ENCODE data around the gene PTPRM. TPM values are rescaled to one million over a fixed set of nuclear protein-coding genes. Genes with fewer than 3 reads are reported as not detected.

Gene PTPRM
- total RNA-seq, 1 experiment from 2014 or later, result not detected

DNA sequence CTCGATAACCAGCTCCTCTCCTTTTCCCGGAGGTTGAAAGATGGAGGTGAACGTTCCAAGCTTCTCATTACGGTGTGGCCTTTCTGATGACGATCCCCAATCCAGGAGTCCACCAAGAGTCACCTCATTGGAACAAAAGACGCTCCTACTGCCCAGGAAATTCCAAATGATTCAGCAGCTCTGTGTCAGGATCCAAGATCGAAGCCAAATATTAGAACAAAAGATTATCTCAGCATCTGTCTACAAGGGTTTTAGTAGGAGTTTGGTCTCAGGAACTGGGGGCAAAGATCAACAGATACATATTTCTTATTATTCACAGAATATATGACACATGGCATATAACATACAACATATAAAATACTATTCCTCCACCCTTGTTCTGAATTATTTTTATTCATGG is 881.0 kb downstream of the PTPRM start:
- POLR2A ChIA-PET (ENCODE audit: low non-redundant PET), result no interaction called here
- CTCF ChIA-PET, result no interaction called here
- Histone ChIP-seq H3K4me1 (ENCODE audit: insufficient read depth, low read length, poor library complexity, severe bottlenecking) (no peaks in the 10 kb centered on the region), H3K27ac (ENCODE audit: low read depth, low read length, poor library complexity, severe bottlenecking) (no peak overlapping the region), H3K36me3 (ENCODE audit: insufficient read depth, low read length, poor library complexity, severe bottlenecking) (no peaks in the 10 kb centered on the region), H3K27me3 (replicated peaks; ENCODE audit: insufficient read depth, low read depth, low read length, poor library complexity) (peaks cover 19% of the 10 kb centered on the region), H3K4me3 (ENCODE audit: low read depth, low read length, poor library complexity, severe bottlenecking) (no peak overlapping the region), H3K9me3 (ENCODE audit: low read depth, low read length, poor library complexity, severe bottlenecking) (no peaks in the 10 kb centered on the region)
- DNase-seq (ENCODE audit: low spot score), result no peak
- intact Hi-C loops (cut with micrococcal nuclease; ENCODE audit: unreplicated experiment), result no loop called here
- TF ChIP-seq, protein P1, sequence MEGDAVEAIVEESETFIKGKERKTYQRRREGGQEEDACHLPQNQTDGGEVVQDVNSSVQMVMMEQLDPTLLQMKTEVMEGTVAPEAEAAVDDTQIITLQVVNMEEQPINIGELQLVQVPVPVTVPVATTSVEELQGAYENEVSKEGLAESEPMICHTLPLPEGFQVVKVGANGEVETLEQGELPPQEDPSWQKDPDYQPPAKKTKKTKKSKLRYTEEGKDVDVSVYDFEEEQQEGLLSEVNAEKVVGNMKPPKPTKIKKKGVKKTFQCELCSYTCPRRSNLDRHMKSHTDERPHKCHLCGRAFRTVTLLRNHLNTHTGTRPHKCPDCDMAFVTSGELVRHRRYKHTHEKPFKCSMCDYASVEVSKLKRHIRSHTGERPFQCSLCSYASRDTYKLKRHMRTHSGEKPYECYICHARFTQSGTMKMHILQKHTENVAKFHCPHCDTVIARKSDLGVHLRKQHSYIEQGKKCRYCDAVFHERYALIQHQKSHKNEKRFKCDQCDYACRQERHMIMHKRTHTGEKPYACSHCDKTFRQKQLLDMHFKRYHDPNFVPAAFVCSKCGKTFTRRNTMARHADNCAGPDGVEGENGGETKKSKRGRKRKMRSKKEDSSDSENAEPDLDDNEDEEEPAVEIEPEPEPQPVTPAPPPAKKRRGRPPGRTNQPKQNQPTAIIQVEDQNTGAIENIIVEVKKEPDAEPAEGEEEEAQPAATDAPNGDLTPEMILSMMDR (conservative IDR thresholded peaks at IDR 0.05; ENCODE audit: low read depth, low read length), result no peak
- TF ChIP-seq EZH2 (IDR thresholded peaks at IDR 0.05; ENCODE audit: borderline replicate concordance, low read depth, low read length, poor library complexity, severe bottlenecking), result no peak
- no TSS peak for BruUV-seq (replicated peaks)

DNA sequence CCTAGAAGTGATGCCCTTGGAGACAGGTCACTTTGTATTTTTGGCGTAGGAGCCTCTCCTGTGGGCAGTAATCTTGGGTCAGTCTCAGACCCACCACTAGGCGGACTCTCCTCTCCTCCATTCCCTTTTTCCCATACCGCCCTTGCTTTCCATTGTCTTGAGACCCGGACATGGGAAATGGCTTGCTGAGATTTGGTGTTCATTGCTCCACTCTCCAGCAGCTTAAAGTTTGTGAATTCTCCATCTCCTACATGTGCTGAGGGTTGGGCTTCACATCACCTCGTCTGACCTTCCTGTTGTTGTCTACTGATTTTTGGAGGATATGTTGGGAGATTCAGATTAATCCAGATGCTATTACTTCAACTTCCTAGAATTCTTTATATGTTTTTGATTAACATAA is 882.9 kb downstream of the PTPRM start:
- ChIA-PET POLR2A (ENCODE audit: low non-redundant PET) (no interaction called here), CTCF (no interaction called here)
- no peak overlapping the region for H3K4me3 ChIP-seq (ENCODE audit: low read depth, low read length, poor library complexity, severe bottlenecking)
- no peaks in the 10 kb centered on the region for H3K36me3 ChIP-seq (ENCODE audit: insufficient read depth, low read length, poor library complexity, severe bottlenecking)
- peaks cover 19% of the 10 kb centered on the region for H3K27me3 ChIP-seq (replicated peaks; ENCODE audit: insufficient read depth, low read depth, low read length, poor library complexity)
- H3K4me1 ChIP-seq (ENCODE audit: insufficient read depth, low read length, poor library complexity, severe bottlenecking), result no peaks in the 10 kb centered on the region
- no TSS peak for BruUV-seq (replicated peaks)
- peak; percentile 47 for DNase-seq (ENCODE audit: low spot score)
- intact Hi-C loops (cut with micrococcal nuclease; ENCODE audit: unreplicated experiment), result no loop called here
- no peaks in the 10 kb centered on the region for H3K9me3 ChIP-seq (ENCODE audit: low read depth, low read length, poor library complexity, severe bottlenecking)
- TF ChIP-seq, protein P1 (conservative IDR thresholded peaks at IDR 0.05; ENCODE audit: low read depth, low read length), result peak; percentile 65
- no peak for TF ChIP-seq EZH2 (IDR thresholded peaks at IDR 0.05; ENCODE audit: borderline replicate concordance, low read depth, low read length, poor library complexity, severe bottlenecking)
- no peak overlapping the region for H3K27ac ChIP-seq (ENCODE audit: low read depth, low read length, poor library complexity, severe bottlenecking)

DNA sequence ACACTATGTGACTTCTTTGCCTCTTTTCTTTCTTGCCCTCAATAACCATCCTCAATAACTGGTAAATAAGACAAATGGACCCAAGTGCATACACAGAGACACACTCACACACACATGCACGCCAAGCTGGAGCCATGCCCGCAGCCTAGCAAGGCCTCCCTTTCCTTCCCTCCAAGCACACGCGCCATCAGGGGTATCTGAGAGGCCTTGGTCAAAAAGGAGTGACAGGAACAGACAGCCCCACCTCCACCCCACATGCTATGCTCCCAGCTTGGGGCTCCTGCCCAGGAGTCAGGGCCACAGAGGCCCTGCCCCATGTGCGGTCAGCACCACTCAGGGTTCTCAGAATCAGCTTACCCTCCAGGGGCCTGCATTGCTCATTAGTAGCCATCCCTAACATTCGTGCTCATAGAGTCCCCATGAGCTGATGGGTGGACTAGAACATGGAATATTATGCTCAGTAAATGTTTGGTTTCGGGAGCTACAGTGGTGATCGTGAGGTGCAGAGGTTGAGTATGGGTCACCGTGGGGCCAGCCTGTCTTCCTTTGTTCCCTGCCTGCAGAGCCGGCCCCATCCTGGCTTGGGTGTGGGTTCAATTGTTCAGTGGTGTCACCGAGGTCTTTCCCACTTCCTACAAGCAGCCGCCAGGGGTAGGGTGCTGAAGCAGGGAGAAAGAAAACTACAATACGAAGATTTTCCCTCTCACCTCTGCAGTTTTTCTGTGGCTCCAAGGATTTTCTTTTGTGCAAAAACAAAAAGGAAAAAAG is 884.0 kb downstream of the PTPRM start:
- POLR2A ChIA-PET (ENCODE audit: low non-redundant PET), result no interaction called here
- DNase-seq (ENCODE audit: low spot score), result no peak
- peaks cover 9% of the 10 kb centered on the region for H3K27me3 ChIP-seq (replicated peaks; ENCODE audit: insufficient read depth, low read depth, low read length, poor library complexity)
- BruUV-seq (replicated peaks), result no TSS peak
- no peaks in the 10 kb centered on the region for H3K9me3 ChIP-seq (ENCODE audit: low read depth, low read length, poor library complexity, severe bottlenecking)
- no peak overlapping the region for H3K27ac ChIP-seq (ENCODE audit: low read depth, low read length, poor library complexity, severe bottlenecking)
- CTCF ChIA-PET, result no interaction called here
- TF ChIP-seq EZH2 (IDR thresholded peaks at IDR 0.05; ENCODE audit: borderline replicate concordance, low read depth, low read length, poor library complexity, severe bottlenecking), result no peak
- TF ChIP-seq, protein P1 (conservative IDR thresholded peaks at IDR 0.05; ENCODE audit: low read depth, low read length), result no peak
- intact Hi-C loops (cut with micrococcal nuclease; ENCODE audit: unreplicated experiment), result no loop called here
- H3K4me1 ChIP-seq (ENCODE audit: insufficient read depth, low read length, poor library complexity, severe bottlenecking), result no peaks in the 10 kb centered on the region
- H3K36me3 ChIP-seq (ENCODE audit: insufficient read depth, low read length, poor library complexity, severe bottlenecking), result no peaks in the 10 kb centered on the region
- no peak overlapping the region for H3K4me3 ChIP-seq (ENCODE audit: low read depth, low read length, poor library complexity, severe bottlenecking)
